Measurements from ENCODE around the gene CYP27C1. TPM values are rescaled to one million over a fixed set of nuclear protein-coding genes. Genes with fewer than 3 reads are reported as not detected.

The CYP27C1 gene
- total RNA-seq, 1 donor from 2014 or later = not detected

DNA sequence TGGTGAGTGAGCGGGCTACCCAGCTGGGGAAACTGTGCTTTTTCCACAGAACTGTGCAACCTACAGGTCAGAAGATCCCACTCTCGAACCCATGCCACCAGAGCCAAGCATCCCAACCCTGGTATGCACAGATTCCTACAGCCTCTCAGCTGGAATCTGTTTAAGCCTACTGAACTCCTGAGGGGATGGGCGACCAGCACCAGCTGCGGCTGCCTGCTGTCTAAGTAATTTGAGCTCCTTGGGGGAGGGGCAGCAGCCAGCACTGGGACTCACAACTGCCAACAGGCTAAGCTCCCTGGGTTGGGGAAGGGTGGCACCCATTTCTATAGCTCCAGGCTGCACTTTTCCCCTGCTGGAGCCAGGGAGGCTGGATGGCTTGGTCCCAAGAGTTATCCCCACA lies 11.8 kb downstream of the CYP27C1 start:
- no peak overlapping the region for H3K4me3 ChIP-seq
- H3K36me3 ChIP-seq = no peaks in the 10 kb centered on the region
- TF ChIP-seq CTCF (IDR thresholded peaks at IDR 0.05) = no peak
- intact Hi-C loops (cut with DNase I) = no loop called here
- no peak overlapping the region for H3K27ac ChIP-seq
- DNase-seq (peak; percentile 41), ATAC-seq (no peak)
- H3K4me1 ChIP-seq = no peaks in the 10 kb centered on the region
- peaks cover 14% of the 10 kb centered on the region for H3K27me3 ChIP-seq
- H3K9me3 ChIP-seq = no peaks in the 10 kb centered on the region

DNA sequence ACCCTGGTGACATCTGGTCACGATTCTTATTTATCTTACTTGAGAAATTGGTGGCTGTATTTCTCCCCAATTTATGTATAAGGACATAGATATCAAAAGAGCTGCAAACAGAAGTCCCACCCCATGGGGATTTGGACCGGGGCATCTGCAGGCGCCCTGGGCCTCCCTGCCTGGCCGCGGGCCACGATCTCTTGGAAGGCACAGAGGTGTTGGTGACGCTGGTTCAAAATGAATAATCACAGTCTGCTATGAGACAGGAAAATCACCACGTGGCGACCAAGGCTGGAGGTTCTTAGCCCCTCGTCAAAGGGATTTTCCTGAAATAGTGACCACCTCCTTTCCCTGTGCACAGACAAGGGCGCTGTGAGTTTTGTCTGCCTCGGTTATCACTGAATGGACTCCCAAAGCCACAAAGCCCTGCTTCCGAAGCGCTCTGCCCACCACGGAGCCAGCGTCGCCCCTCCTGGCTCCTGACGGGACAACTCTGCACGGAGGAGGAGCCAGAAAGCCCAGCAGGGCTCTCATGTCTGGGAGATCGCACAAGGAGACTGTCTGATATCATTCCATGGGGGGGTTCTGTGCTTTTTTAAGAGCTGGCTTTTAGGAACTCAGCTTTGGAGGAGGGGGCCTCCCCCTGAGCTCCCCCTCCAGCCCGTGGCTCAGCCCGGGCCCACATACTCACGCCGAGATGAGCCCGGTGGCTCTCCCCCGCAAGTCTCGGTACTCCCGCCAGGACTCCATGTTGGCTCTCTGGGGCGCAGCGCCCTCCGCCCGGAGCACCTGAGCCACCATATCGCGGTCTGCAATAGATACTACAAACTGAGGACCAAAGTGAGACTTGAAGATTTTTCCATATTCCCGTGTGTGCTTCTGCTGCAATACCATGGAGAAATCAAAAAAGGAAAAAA lies 14.6 kb downstream of the CYP27C1 start:
- intact Hi-C loops (cut with DNase I) = no loop called here
- TF ChIP-seq CTCF (IDR thresholded peaks at IDR 0.05) = no peak
- DNase-seq = peak; percentile 47

DNA sequence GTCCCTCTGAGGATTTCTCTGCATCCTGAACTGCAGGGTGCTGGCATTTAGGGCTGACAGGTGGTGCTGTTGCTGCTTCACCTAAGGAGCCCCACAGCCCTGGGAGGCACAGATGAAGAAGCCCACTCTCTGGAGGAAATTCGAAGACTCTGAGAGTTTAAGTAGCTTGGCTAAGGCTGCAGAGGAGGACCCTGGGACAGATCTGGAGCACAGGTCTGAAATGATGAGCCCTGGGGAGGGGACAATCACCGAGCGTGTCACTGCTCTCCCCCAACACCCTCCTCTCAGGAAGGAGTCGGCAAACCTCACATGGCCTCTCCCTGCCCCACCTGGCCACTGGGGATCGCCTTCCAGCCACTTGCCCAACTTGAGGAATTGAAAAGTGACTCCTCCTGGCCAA lies 18.6 kb downstream of the CYP27C1 start:
- Histone ChIP-seq H3K27me3 (peaks cover 14% of the 10 kb centered on the region), H3K9me3 (no peaks in the 10 kb centered on the region), H3K4me1 (no peaks in the 10 kb centered on the region), H3K27ac (no peak overlapping the region), H3K36me3 (no peaks in the 10 kb centered on the region), H3K4me3 (no peak overlapping the region)
- ATAC-seq (no peak), DNase-seq (no peak)
- intact Hi-C loops (cut with DNase I) = no loop called here
- no peak for TF ChIP-seq CTCF (IDR thresholded peaks at IDR 0.05)

More for the DNA sequence above, 14.6 kb downstream of the CYP27C1 start:
- Histone ChIP-seq H3K9me3 (no peaks in the 10 kb centered on the region), H3K27ac (no peak overlapping the region), H3K4me3 (no peak overlapping the region), H3K4me1 (no peaks in the 10 kb centered on the region), H3K27me3 (peaks cover 14% of the 10 kb centered on the region), H3K36me3 (no peaks in the 10 kb centered on the region)
- no peak for ATAC-seq

GRCh38 chr2:127200962-127201361 lies 19.1 kb downstream of the CYP27C1 start:
- no peak for ATAC-seq
- no peak for TF ChIP-seq CTCF (IDR thresholded peaks at IDR 0.05)
- no peak for DNase-seq
- intact Hi-C loops (cut with DNase I) = no loop called here
- H3K27me3 ChIP-seq = peaks cover 14% of the 10 kb centered on the region
- no peaks in the 10 kb centered on the region for H3K4me1 ChIP-seq
- no peaks in the 10 kb centered on the region for H3K9me3 ChIP-seq
- H3K36me3 ChIP-seq = no peaks in the 10 kb centered on the region
- H3K27ac ChIP-seq = no peak overlapping the region
- no peak overlapping the region for H3K4me3 ChIP-seq

DNA sequence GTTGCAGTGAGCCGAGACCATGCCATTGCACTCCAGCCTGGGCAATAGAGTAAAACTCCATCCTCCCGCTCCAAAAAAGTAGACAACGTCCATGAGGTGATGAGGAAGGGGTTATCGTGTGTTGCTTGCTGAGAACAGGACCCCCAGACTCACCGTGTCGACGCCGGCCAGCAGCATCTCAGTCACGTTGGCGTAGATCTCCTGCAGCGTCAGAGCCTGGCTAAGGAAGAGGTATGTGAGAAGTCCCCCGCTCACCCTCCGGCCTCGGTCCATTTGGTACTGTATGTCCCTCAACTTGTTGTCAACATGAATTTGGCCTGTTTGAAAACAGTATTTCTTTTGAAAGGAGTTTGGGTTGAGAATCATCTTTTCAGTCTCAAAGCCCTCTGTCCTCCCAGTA lies 20.9 kb downstream of the CYP27C1 start:
- Histone ChIP-seq H3K4me1 (no peaks in the 10 kb centered on the region), H3K4me3 (no peak overlapping the region), H3K27ac (no peak overlapping the region), H3K36me3 (no peaks in the 10 kb centered on the region), H3K9me3 (no peaks in the 10 kb centered on the region), H3K27me3 (no peaks in the 10 kb centered on the region)
- no peak for DNase-seq
- TF ChIP-seq CTCF (IDR thresholded peaks at IDR 0.05) = no peak
- no peak for ATAC-seq
- intact Hi-C loops (cut with DNase I) = no loop called here
